H9 (cell line): ENCODE measurements around the gene CPT1A. TPM values are rescaled to one million over a fixed set of nuclear protein-coding genes. Genes with fewer than 3 reads are reported as not detected.

ENCODE experiments used
- DNase-seq: peaks from one replicate; pipeline ENCODE4 v3.0.0-alpha.2; 2017
- H2AFZ ChIP-seq: one replicate; pipeline ENCODE4 v1.6.1; 2013; ENCODE audit warnings: mild to moderate bottlenecking, low read length, control low read depth, moderate library complexity
- H2AK5ac ChIP-seq: 2 replicates; pipeline ENCODE4 v1.6.1; 2013; ENCODE audit warnings: low read length, control low read depth, mixed read lengths; ENCODE audit not compliant: insufficient read length
- H2BK120ac ChIP-seq: one replicate; pipeline ENCODE4 v1.6.1; 2013; ENCODE audit warnings: low read depth, mild to moderate bottlenecking, low read length, control low read depth, inconsistent platforms; ENCODE audit not compliant: poor library complexity, severe bottlenecking
- H2BK12ac ChIP-seq: 2 replicates; pipeline ENCODE4 v1.6.1; 2013; ENCODE audit warnings: low read length, control low read depth, mixed read lengths, low read depth; ENCODE audit not compliant: insufficient read length
- H2BK15ac ChIP-seq: 2 replicates; pipeline ENCODE4 v1.6.1; 2013; ENCODE audit warnings: low read depth, low read length, control low read depth
- H2BK20ac ChIP-seq: one replicate; pipeline ENCODE4 v1.6.1; 2013; ENCODE audit warnings: low read depth, mild to moderate bottlenecking, low read length, control low read depth, inconsistent platforms; ENCODE audit not compliant: poor library complexity, severe bottlenecking
- H2BK5ac ChIP-seq: 2 replicates; pipeline ENCODE4 v1.6.1; 2013; ENCODE audit warnings: low read length, control low read depth, mixed read lengths; ENCODE audit not compliant: insufficient read length
- H3K14ac ChIP-seq: 2 replicates; pipeline ENCODE4 v1.6.1; 2013; ENCODE audit warnings: low read length, control low read depth; ENCODE audit not compliant: insufficient read depth
- H3K18ac ChIP-seq: 2 replicates; pipeline ENCODE4 v1.6.1; 2013; ENCODE audit warnings: low read depth, mild to moderate bottlenecking, mixed read lengths, low read length, control low read depth; ENCODE audit not compliant: insufficient read length
- H3K23ac ChIP-seq: 2 replicates; pipeline ENCODE4 v1.6.1; 2013; ENCODE audit warnings: low read length, control low read depth, mixed read lengths, low read depth; ENCODE audit not compliant: insufficient read length
- H3K23me2 ChIP-seq: 2 replicates; pipeline ENCODE4 v1.6.1; 2013; ENCODE audit warnings: low read depth, mild to moderate bottlenecking, mixed read lengths, low read length, control low read depth; ENCODE audit not compliant: insufficient read length, poor library complexity, severe bottlenecking
- H3K27ac ChIP-seq: 2 replicates; pipeline ENCODE4 v1.5.1; 2013; ENCODE audit warnings: low read length, control low read depth, mixed read lengths, low read depth; ENCODE audit not compliant: insufficient read length
- H3K27me3 ChIP-seq: 2 replicates; pipeline ENCODE4 v1.6.1; 2013; ENCODE audit warnings: low read length, control low read depth, inconsistent platforms; ENCODE audit not compliant: insufficient read depth
- H3K4ac ChIP-seq: 2 replicates; pipeline ENCODE4 v1.6.1; 2013; ENCODE audit warnings: low read depth, mild to moderate bottlenecking, control low read depth, inconsistent platforms, low read length, moderate library complexity
- H3K4me1 ChIP-seq: 2 replicates; pipeline ENCODE4 v1.6.1; 2013; ENCODE audit warnings: low read length, control low read depth, inconsistent platforms; ENCODE audit not compliant: insufficient read depth
- H3K4me2 ChIP-seq: 2 replicates; pipeline ENCODE4 v1.6.1; 2013; ENCODE audit warnings: low read length, control low read depth, mixed read lengths; ENCODE audit not compliant: insufficient read length, insufficient read depth
- H3K56ac ChIP-seq: 2 replicates; pipeline ENCODE4 v1.6.1; 2013; ENCODE audit warnings: low read depth, mild to moderate bottlenecking, mixed read lengths, low read length, control low read depth; ENCODE audit not compliant: insufficient read length
- H3K79me1 ChIP-seq: 2 replicates; pipeline ENCODE4 v1.6.1; 2013; ENCODE audit warnings: low read depth, mild to moderate bottlenecking, moderate library complexity, low read length, control low read depth, inconsistent platforms; ENCODE audit not compliant: insufficient read depth, poor library complexity, severe bottlenecking
- H3K79me2 ChIP-seq: 2 replicates; pipeline ENCODE4 v1.6.1; 2013; ENCODE audit warnings: low read length, control low read depth, inconsistent platforms; ENCODE audit not compliant: insufficient read depth
- H3K9ac ChIP-seq: 2 replicates; pipeline ENCODE4 v1.6.1; 2013; ENCODE audit warnings: low read length, control low read depth, mixed read lengths; ENCODE audit not compliant: insufficient read length; ENCODE audit errors: extremely low read depth
- H3K9me3 ChIP-seq: one replicate; pipeline ENCODE4 v1.6.1; 2013; ENCODE audit warnings: low read depth, low read length, inconsistent platforms; ENCODE audit not compliant: control insufficient read depth
- H3T11ph ChIP-seq: one replicate; pipeline ENCODE4 v1.6.1; 2013; ENCODE audit warnings: mild to moderate bottlenecking, low read length, control low read depth, inconsistent platforms
- H4K20me1 ChIP-seq: one replicate; pipeline ENCODE4 v1.6.1; 2013; ENCODE audit not compliant: control insufficient read depth, insufficient read length, insufficient read depth
- H4K5ac ChIP-seq: 2 replicates; pipeline ENCODE4 v1.6.1; 2013; ENCODE audit warnings: low read depth, mild to moderate bottlenecking, mixed read lengths, low read length, control low read depth; ENCODE audit not compliant: insufficient read length
- H4K8ac ChIP-seq: replicated peaks from 2 replicates; pipeline ENCODE4 v1.6.1; 2013; ENCODE audit warnings: low read length, control low read depth, mixed read lengths, low read depth; ENCODE audit not compliant: insufficient read length
- H4K91ac ChIP-seq: 2 replicates; pipeline ENCODE4 v1.6.1; 2013; ENCODE audit warnings: low read depth, mild to moderate bottlenecking, moderate library complexity, mixed read lengths, low read length, control low read depth; ENCODE audit not compliant: insufficient read length
- H3K27ac Mint-ChIP-seq, 3 experiments: 2 replicates in 2 of 3; 3 replicates in 1 of 3; pipeline ENCODE4 v1.8.0; 2020 to 2021; ENCODE audit warnings: mixed read lengths in 3 of 3, mild to moderate bottlenecking in 1 of 3, moderate library complexity in 1 of 3
- H3K27me3 Mint-ChIP-seq: 2 replicates; pipeline ENCODE4 v1.8.0; 2021; ENCODE audit warnings: low read depth, mild to moderate bottlenecking, moderate library complexity, mixed read lengths
- H3K36me3 Mint-ChIP-seq, 3 experiments: 2 replicates in 2 of 3; 3 replicates in 1 of 3; pipeline ENCODE4 v1.8.0; 2020 to 2021; ENCODE audit warnings: low read depth in 3 of 3, mixed read lengths in 3 of 3; ENCODE audit not compliant: insufficient read depth in 1 of 3
- H3K4me1 Mint-ChIP-seq, 2 experiments: 2 replicates each; pipeline ENCODE4 v1.8.0; 2020; ENCODE audit warnings: mixed read lengths in 2 of 2
- H3K4me3 Mint-ChIP-seq, 2 experiments: 2 replicates in 1 of 2; 3 replicates in 1 of 2; pipeline ENCODE4 v1.8.0; 2020 to 2021; ENCODE audit warnings: mild to moderate bottlenecking in 2 of 2, mixed read lengths in 2 of 2, moderate library complexity in 1 of 2
- H3K9me3 Mint-ChIP-seq, 2 experiments: 2 replicates in 1 of 2; 3 replicates in 1 of 2; pipeline ENCODE4 v1.8.0; 2020; ENCODE audit warnings: mild to moderate bottlenecking in 2 of 2, mixed read lengths in 2 of 2, moderate library complexity in 1 of 2
- CTCF ChIP-seq: fragments of 200-600 bp; sonication (generic); conservative IDR thresholded peaks from 3 replicates; pipeline ENCODE4 v1.8.0; 2021; ENCODE audit warnings: antibody characterized with exemption, mild to moderate bottlenecking
- WGBS: extraction: QIAGEN DNeasy Blood & Tissue Kit; methylation state at CpG from one replicate; pipeline ENCODE4 v1.1.7; 2013; ENCODE audit warnings: missing lambda C conversion rate, low lambda C conversion rate, mixed read lengths; ENCODE audit not compliant: insufficient read length; ENCODE audit errors: extremely low coverage; 5-methylcytosine and 5-hydroxymethylcytosine counted together
- total RNA-seq: library from RNA; stranded (reverse); gene quantifications from 2 replicates; pipeline ENCODE4 v1.2.1, GENCODE V29; 2021

The CPT1A gene
- total RNA-seq, 1 experiment from 2014 or later = 7.5 TPM

- no peaks in the 10 kb centered on the region for H3K9me3 Mint-ChIP-seq
- no peak overlapping the region for H3T11ph ChIP-seq
- H4K91ac ChIP-seq = no peak overlapping the region
- H3K18ac ChIP-seq = no peak overlapping the region
- H3K4me3 Mint-ChIP-seq = no peak overlapping the region; a peak in 1 of 5 replicates
- no peak overlapping the region for H2BK20ac ChIP-seq
- no peak overlapping the region for H3K9ac ChIP-seq
- H3K27me3 ChIP-seq = no peaks in the 10 kb centered on the region
- H3K36me3 Mint-ChIP-seq = no peaks in the 10 kb centered on the region; a peak in 1 of 7 replicates
- no peak overlapping the region for H3K4ac ChIP-seq
- no peak overlapping the region for H2AK5ac ChIP-seq
- DNase-seq = no peak
- no CpG with 5 or more reads among the region's 8 CpGs for WGBS
- peaks cover 13 to 21% of the 10 kb centered on the region in 2 experiments for H3K4me1 Mint-ChIP-seq
- no peaks in the 10 kb centered on the region for H3K9me3 ChIP-seq
- H2BK12ac ChIP-seq = no peak overlapping the region
- H3K27me3 Mint-ChIP-seq = no peaks in the 10 kb centered on the region
- H2BK120ac ChIP-seq = no peak overlapping the region
- no peak overlapping the region for H3K14ac ChIP-seq
- H4K8ac ChIP-seq = no peak overlapping the region
- no peaks in the 10 kb centered on the region for H3K79me2 ChIP-seq
- H2AFZ ChIP-seq = no peak overlapping the region
- H2BK15ac ChIP-seq = no peak overlapping the region
- H3K4me1 ChIP-seq = no peaks in the 10 kb centered on the region; the same call in 1 of the 2 replicates
- TF ChIP-seq CTCF = no peak
- H2BK5ac ChIP-seq = no peak overlapping the region
- no peaks in the 10 kb centered on the region for H3K79me1 ChIP-seq
- H3K27ac ChIP-seq = no peak overlapping the region
- H3K4me2 ChIP-seq = no peak overlapping the region
- no peak overlapping the region for H3K23ac ChIP-seq
- H3K23me2 ChIP-seq = no peaks in the 10 kb centered on the region
- H4K20me1 ChIP-seq = no peaks in the 10 kb centered on the region
- H3K27ac Mint-ChIP-seq = no peak overlapping the region; a peak in 1 of 7 replicates
- no peak overlapping the region for H4K5ac ChIP-seq
- H3K56ac ChIP-seq = no peak overlapping the region
Measured at GRCh38 chr11:68757711-68758110, 84.0 kb downstream of the CPT1A start.
